Measurements from ENCODE around the gene PHACTR2.

The PHACTR2 gene

DNA sequence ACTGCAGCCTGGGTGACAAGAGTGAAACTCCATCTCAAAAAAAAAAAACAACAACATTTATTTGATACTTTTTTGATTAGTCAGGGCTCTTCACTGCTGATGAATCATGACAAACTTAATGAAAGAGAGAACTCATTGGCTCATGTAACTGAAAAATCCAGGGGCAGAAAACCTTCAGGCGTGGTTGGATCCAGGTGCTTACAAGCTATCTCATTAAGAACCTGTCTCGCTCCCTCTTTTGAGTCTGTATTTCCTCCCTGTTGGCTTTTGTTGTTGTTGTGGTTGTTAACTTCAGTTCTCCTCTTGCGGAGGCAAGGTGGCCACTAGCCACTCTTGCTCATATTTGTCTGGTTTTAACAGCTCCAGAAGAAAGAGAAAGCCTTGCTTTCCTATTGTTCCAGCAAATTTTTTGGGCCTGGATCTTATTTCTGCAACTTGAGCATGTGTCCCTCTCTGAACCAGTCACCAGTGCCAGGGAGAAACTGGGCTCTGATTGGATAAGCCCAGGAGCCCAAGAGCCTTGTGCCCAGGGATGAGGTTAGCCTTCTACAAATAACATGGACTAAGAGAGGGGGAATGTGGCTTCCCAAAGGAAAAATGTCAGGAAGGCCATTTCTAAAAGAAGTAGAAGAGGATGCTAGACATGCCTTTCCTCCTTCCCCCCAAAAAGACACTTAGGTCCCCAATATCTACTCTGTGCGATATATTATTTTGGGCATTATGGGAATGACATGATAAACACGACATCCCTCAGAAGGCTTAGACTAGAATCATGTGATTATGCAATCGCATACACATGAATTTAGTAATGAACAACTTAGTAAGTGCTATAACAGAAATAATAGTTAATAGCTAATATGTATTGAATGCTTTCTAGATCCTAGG, 64.5 kb downstream of the PHACTR2 start:
- DNase-seq (ENCODE audit: low read depth) = no peak

DNA sequence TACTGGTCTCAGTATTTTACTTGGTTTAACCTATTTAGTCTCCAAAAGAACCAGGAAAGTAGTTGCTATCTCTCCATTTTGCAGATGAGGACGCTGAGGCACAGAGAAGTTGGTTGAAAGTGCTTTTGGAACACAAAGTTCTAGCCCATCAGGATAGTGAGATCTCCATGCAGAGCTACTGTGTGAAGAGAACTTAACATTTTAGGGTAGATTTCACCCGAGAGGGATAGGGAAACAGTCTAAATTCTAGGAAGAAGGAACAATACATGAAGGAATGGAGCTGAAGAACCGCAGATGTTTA, 65.1 kb downstream of the PHACTR2 start:
- DNase-seq (ENCODE audit: low read depth) = no peak

DNA sequence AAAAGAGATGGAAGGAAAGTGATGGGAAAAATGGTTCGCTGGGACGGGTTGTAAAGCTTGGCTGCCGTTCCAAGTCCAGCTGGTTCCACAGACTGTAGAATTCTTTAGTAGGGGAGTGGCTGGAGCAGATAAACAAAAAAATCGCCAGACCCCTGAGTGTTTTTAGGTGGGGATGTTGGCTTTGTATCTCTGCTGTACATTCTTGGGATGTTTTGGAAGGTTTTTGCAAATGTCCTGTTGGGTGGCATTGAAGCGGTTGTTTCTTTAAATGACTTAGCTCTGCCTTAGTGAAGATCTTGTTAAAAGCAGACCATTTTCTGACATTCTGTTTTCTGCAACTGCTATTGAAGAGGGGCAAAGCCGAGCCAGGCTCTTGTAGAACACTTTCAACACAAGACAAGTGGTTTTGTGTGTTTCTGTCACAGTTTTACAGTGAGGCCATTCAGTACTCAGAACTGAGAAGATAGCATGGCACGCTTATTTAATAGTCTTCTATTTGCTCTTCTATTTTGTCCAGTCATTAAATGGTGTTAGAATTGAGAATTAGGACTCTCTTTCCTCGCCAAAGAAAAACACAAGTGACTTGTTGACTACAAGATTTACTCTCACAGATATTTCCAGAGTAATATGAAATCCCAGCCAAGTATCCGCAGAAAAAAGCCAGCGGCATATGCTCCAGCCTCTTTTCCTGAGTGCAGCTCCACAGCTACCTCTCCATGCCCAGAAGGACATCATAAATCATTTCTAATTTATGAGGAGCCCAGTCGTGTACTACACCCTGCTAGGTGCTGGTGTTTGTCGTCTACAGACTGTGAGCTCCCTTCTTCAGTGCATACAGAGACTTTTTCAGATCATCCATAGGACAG, 65.8 kb downstream of the PHACTR2 start:
- peak; percentile 34 for DNase-seq (ENCODE audit: low read depth)

DNA sequence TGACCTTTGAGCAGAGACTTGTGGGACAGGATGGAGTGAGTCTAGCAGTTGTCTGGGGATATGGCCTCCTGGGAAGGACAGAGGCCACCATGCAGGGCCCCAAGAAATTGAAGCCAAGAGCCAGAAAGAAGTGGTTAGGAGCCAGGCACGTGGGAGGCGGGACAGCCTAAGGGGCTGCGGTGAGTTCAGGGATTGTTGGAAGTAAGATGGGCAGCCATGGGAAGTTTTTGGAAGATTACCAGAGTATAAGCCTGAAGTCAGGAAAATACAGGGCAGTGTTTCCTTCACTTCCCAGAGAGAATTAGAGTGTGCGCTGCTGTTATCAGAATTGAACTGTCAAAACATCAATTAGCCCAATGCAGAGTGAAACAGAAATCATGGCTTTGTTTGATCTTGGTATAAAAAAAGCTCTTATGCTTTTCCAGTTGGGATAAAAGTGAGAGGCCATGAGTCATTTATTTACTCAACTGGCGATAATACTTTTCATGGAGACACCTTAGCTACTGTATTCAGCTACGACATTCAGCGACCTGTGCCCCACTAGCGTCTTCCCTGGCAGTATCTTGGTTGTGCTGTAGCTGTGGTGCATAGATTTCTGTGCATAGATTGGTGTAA, 66.9 kb downstream of the PHACTR2 start:
- peak; percentile 30 for DNase-seq (ENCODE audit: low read depth)

DNA sequence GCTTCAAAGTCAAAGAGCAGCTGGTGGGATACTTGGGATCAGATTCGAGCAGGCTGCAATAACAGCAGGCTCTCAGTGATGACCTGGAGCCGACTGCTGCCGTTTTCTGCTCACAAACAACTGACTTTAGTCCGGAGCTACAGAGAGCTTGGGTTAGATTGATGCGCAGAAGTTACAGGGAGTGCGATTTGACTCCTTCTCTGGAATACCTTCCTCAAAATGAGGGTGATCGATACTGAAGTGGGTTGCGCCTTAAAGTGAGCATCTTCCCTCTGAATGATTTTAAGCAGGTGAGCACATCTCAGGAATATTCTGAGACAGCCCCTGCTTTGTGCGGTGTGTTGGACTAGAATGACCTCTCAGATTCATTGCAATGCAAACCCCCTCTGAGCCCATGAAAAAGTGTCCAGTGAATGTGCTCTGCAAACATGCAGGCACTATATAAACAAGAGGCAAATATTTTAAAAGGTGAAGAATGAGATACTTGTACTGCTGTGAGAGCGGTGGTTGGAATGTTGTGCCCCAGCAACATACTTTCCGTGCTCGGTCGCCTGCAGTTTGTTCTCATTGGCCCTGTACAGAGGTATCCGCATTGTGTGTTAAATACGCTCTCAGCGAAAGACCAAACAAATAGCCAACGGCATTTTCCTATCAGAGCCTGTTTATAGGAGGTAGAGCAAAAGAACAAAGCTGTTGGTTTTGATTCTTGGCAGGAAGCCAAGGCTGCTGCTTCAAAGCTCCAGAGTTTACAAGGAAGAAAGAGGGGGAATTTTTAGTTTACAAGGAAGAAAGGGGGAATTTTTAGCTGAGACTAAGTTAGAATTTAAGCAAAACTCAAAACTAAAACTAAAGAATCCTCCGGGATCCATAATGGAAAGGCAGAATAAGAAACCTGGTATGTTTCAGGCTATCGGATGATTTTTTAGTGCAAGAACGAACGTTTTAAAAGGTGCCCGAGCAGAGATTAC, 67.7 kb downstream of the PHACTR2 start:
- DNase-seq (ENCODE audit: low read depth) = peak; percentile 92

DNA sequence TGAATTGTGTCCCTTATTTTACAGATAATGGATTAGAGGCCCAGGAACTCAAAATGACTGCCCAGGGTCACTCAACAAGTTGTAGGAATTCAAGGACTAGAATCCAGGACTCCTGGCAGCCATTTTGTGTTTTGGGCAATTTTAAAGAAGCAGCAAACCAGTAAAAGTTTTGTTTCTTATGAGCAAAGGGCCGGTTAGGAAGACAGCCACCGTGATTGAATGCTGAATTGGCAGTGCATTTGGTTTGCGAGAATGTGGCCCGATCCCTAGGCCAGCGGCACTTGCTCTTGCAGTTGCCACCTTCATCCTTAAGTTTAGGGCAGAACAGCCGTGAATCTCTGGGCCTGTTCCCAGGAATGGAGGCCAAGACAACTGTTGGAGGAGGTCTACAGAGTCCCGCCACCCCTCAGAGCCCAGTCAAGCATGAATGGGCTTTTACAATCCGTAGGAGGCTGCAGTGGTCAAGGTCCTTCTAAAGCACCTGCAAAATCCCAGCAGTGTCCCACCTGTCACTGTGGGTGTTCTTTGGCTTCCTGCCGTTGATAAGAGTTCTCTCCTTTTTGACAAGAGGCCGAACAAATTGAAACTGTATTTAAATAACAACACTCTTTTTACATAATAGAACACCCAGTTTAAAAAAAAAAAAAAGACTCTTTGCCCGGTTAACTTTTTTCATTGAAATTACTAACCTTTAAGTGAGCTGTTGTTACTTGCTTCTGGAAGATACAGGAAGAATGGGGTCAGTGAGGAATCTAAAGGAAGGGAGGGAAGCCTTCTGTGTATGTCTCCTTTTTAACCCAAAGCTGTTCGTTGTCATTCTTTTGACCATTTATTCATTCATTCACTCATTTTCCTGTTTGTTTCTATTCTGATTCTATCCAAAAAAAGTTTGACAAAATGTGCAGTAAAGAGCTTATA, 68.7 kb downstream of the PHACTR2 start:
- DNase-seq (ENCODE audit: low read depth) = no peak

DNA sequence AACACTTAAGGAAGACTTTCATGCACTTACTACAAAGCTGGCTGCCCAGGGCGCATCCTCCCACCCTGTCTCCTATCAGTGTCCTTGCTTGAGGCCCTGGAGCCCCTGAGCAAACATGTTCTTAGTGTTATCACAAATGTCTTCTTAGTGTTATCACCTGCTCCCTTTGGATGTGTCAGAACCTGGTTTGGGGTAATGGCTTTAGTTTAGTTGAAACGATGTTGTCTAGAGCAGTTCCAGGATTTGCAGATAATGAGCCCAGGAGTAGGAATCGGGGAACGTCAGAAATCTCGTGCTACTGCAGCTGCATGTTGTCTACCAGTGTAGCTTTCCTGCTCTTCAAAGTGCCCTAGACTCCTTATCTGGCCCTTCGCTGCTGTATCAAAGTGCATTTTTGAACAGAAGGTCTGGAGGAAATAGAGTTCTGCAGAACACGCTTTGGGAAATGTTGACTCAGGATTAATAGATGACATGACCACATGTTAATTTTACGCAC, 69.6 kb downstream of the PHACTR2 start:
- no peak for DNase-seq (ENCODE audit: low read depth)

DNA sequence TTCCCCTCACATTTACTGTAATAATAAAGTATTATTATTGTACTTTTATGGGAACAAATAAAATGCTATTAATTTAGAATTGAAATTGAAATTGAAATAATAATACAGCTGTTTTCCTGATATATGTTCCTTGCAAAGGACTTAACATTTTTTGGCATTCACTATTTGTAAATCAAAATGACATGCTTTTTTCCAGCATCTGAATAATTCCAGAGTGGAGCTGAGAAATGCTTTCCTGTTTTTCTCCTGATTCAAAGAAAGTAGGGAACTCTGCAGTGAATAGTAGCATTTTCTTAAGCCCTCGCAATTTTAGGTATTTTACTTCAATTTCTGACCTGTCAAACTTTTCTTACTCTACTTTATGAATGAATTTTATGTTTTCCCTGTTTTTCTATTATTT, 72.1 kb downstream of the PHACTR2 start:
- DNase-seq (ENCODE audit: low read depth) = no peak

DNA sequence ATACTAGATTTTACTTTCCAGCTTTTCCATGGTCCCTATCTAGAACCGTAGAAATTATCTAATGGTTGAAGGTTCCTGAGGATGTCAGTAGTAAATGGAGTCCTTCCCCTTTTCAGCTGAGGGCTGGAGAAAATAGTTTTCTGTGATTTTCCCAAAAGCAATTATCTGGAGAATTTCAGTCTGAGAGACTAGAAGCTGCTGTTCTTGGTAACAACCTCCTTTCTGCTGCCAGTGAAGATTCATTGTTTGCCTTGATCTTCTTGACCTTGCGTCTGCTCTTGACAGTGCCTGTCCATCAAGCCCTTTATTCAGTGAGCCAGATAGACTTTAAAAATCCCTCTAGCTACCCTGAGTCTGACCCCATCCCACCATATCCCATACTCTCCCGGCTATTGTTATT, 73.1 kb downstream of the PHACTR2 start:
- no peak for DNase-seq (ENCODE audit: low read depth)

DNA sequence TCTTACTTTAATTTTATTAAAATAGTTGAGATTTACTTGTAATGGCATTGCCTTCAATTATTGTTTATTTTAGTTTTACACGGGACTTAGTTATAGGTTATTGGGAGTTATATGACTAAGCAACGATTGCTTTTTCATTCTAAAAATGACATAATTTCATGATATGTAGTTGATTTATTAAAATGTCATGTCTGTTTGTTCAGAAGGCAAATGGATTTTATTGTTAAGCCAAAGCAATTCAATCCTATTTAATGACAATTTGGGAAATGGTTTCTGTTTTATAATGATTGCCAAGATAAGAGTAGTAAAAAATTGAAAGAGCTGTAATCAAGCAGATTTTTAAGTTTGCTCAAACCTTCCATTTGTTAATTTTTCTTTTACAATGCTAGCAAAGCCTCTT, 74.7 kb downstream of the PHACTR2 start:
- DNase-seq (ENCODE audit: low read depth) = no peak

DNA sequence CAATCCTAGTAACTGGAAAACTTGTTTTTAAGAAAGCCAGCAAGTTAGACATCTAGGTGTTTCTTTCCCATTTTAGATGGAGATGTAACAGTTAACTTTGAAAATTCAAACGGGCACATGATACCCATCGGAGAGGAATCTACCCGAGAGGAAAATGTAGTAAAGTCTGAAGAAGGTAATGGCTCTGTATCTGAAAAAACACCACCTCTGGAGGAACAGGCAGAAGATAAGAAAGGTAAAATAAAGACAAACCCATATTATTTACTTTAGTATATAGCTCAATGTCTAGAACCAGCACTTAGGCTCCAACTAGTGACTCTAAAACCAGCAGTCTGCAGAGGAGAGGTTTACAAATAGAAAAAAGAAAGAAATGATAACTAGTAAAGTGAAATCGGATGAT, 75.9 kb downstream of the PHACTR2 start:
- DNase-seq (ENCODE audit: low read depth) = no peak

DNA sequence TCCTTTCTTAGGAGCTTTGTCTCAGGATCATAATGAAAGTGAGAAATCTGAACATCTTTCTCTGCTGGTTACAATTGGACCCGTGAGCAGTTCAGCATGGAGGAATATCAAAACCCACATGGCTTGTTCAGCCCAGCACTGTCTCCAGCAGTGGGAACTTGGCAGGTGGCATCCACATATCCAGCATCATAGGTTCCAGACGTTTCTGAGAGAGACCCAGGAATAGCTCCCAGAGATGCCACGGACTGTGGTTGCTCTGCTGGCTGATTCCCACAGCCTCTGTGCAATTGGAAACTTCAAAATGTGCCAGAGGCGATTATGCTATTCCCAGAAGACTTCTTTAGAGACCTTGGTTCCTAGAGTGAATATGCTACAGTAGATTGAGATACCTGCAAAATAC, 76.4 kb downstream of the PHACTR2 start:
- DNase-seq (ENCODE audit: low read depth) = no peak

DNA sequence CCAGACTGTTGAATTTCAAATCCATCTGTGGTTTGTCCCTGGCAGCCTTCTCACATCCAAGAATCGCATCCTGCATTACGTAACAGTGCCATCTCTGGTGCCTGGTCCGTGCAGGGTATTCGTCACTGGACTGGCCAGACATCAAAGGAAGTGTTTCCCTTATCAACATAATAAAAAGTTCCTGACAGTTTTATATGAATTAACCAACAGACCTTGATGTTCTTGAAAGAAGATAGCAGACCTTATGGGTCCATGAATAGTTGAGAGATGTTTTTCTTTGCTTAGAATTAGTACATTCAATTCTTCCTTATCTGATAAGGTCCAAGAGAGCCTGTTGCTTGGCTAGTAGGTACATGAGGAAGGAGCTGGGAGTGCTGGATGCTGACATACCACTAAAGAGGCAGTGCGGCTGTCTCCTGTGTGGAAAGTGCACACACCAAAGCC, 77.6 kb downstream of the PHACTR2 start:
- DNase-seq (ENCODE audit: low read depth) = peak; percentile 90

DNA sequence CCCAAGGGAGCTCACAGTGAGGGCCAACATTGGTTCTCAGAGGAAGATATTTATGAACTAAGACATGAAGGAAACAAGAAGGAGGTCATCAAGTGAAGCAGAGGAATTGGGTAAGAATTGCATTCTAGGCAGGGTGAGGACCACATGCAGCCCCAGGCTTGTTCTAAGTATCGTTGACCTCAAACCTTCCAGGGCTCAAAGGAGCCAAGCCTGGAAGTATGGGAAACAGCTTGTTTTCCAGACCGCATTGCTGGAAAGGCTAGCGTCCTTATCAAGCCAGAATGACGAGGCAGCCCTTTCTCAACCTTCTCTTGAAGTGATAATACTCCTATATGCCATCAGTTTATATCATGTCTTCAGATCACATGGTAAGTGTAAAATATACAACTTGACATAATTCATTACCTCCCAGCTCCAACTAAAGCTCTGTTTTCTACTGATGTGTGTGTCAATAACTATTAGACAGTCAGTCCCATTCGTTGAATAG, 79.6 kb downstream of the PHACTR2 start:
- no peak for DNase-seq (ENCODE audit: low read depth)

DNA sequence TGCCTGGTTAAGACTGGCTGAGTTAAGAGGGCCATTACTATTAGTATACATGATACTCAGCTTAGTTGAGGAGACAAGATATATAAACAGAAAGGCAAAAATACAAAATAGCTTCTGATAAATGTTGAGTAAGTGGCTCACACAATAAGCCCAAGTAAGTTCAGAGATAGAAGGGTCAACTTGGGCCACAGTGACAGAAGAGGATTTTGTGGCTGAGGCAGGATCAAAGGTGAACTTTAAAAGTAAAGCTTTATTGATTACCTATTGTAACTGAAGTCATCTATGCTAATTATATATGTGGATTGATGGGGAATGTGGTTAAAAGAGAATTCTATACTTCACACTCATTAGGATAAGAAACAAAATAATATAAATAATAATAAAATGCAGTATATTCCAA, 80.8 kb downstream of the PHACTR2 start:
- DNase-seq (ENCODE audit: low read depth) = no peak

DNA sequence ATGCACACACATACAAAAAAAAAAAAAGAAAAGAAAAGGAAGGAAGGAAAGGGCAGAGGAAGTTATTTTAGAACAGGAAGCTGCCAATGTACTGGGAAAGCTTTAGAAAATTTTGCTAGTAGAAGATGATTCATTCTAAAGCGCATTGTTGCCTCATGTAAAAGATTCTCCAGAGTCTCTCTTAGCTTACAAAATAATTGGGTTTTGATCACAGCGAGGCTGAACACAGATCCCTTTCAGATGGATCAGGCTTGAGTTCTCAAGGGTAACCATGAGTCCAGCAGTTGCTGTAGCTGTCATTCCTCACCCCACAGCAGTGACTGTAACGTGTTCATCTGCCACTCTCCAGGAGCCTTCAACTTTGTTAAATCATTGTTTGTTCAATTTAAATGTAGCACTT, 81.9 kb downstream of the PHACTR2 start:
- peak; percentile 65 for DNase-seq (ENCODE audit: low read depth)

DNA sequence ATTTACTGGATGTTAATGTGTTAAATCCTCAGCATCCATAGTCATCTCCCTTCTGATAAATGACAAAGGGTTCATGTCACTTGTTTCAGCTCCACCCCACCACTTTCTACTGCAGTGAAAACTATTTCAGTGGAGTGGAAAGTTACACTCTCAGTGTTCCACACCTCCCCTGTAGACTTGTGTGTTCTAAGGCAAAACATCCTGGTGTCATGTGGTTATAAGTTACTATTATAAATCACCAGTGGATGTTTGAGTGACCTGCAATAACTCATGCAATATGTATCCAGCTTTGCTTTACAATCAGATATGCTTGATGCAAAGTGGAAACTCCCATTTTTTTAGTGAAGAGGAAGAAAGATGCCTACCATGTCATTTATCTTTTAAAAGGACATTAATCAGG, 83.3 kb downstream of the PHACTR2 start:
- DNase-seq (ENCODE audit: low read depth) = no peak

DNA sequence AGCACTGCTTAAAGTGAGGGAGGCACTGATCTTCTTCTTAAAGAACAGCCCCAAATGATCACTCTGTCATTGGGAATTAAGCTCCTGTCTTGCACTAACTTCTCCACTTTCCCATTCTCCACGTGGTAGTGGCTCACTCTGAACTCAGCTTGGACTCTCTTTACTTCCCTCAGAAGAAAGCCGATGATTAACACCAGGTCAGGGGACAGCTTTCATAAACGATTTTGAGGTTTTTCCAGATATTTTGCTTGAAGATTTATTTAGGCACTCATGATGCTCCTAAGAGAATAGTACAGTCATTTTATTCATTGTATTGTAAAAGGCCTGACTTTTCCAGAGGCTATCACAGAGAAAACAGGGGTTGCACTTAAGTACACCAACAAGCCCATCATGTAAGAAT, 84.4 kb downstream of the PHACTR2 start:
- DNase-seq (ENCODE audit: low read depth) = no peak

DNA sequence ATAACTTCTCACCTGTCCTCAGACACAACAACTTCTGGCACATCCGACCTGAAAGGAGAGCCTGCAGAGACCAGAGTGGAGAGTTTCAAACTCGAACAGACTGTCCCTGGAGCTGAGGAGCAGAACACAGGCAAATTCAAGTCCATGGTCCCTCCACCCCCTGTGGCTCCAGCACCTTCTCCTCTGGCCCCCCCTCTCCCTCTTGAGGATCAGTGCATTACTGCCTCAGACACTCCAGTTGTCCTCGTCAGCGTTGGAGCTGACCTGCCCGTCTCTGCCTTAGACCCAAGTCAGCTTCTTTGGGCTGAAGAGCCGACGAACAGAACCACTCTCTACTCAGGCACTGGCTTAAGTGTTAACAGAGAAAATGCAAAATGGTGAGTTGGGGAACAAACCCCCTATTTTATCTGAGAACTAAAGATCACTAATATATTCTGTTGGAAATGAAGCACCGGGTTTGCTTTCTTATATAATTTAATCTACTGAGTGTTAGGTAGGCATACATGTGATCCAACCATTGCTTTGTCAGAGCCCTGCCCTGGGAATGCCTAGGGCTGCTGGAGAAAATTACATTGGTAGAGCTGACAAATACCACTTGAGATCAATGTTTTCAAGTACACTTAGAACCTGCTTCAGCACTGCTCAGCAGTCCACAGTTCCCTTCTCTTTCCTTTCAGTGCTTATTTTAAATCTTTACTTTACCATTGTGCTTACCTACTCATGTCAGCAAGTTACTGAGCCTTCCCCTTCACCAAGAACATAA, 87.8 kb downstream of the PHACTR2 start:
- DNase-seq (ENCODE audit: low read depth) = no peak

DNA sequence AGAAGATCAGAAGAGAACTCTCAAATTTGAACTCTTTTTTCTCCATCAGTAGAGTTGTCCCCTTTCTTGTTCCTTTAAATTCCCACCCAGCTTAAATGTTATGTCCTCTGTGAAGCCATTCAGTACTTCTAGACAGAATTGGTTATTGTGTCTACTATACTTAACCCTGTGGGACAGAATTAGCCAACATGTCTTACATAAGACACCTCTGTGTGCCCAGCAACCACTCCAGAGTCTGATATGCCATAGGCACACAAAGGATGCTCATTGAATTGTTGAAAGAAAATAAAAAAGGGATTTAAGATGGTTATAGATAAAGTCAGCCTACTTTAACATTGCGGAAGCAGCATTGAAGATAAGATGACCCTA, 88.4 kb downstream of the PHACTR2 start:
- DNase-seq (ENCODE audit: low read depth) = no peak

All from iris pigment epithelial cell (primary cell).